AG10803 (cell line): ENCODE results near the gene HOXB8.

ENCODE experiments used
- DNase-seq: peaks from one replicate; pipeline ENCODE4 v3.0.0; 2010; ENCODE audit warnings: low read depth
- H3K4me3 ChIP-seq: 2 replicates; pipeline ENCODE4 v1.5.1; 2011; ENCODE audit warnings: mild to moderate bottlenecking, low read length, control low read depth
- CTCF ChIP-seq: conservative IDR thresholded peaks from 2 replicates; pipeline ENCODE4 v1.5.1; 2011; ENCODE audit warnings: mild to moderate bottlenecking, low read length, control low read depth, inconsistent platforms

The HOXB8 gene

GRCh38 chr17:48578616-48579470, 36.2 kb downstream of the HOXB8 start:
- no peak for TF ChIP-seq CTCF
- H3K4me3 ChIP-seq, result peak overlapping the region; percentile 82
- DNase-seq, result no peak

- H3K4me3 ChIP-seq, result peak within 1 kb of the TSS; percentile 82
- DNase-seq, result peak; percentile 72
- no peak for TF ChIP-seq CTCF
Observed at GRCh38 chr17:48577946-48578615, 37.0 kb downstream of the HOXB8 start, which contains the start of gene HOXB4. HOXB4 (minus strand) TSS chr17:48578350; CDS start chr17:48578319, 31 bp downstream.

GRCh38 chr17:48577330-48577945, 37.7 kb downstream of the HOXB8 start:
- DNase-seq, result peak; percentile 59
- TF ChIP-seq CTCF, result no peak
- peak overlapping the region; percentile 82 for H3K4me3 ChIP-seq

GRCh38 chr17:48576479-48577309, 38.4 kb downstream of the HOXB8 start:
- TF ChIP-seq CTCF, result no peak
- DNase-seq, result peak; percentile 75
- H3K4me3 ChIP-seq, result peak overlapping the region; percentile 82

GRCh38 chr17:48575673-48576478, 39.2 kb downstream of the HOXB8 start:
- DNase-seq, result peak; percentile 55
- H3K4me3 ChIP-seq, result peak overlapping the region; percentile 59
- no peak for TF ChIP-seq CTCF

- TF ChIP-seq CTCF, result no peak
- peak; percentile 85 for DNase-seq
- H3K4me3 ChIP-seq, result peak overlapping the region; percentile 59
Observed at GRCh38 chr17:48575066-48575582, 40.0 kb downstream of the HOXB8 start.
